COLO668 (cell line): Measurements from ENCODE around the gene ACVR1B.

Experiments used
- DNase-seq: peaks from one replicate; lab custom pipeline; 2025; ENCODE audit not compliant: unreplicated experiment; lab: John Stamatoyannopoulos, UW

Gene ACVR1B

DNA sequence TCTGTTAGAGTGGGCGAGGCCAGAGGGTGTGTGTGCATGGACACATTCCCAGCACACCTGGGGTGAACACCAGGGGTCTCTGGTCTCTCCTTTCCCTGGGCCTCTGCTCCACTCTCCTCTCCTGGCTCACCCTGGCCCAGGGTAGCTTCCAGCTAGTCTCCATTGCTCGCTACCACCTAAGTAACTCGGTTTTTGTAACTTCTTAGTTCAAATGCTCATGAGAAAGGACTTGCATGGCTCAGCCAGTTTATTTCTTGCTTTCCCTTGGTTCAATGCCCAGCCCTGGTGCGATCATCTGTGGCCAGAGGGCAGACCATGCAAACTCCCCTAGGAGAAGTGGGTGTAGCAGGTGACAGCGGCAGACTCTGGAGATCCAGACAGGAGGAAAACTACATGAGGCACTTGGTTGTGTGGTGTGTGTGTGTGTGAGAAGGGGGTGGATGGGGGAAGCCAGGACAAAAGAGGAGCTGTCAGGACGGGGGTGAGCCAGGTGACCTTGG is 8.9 kb upstream of the ACVR1B start:
- DNase-seq, result no peak

DNA sequence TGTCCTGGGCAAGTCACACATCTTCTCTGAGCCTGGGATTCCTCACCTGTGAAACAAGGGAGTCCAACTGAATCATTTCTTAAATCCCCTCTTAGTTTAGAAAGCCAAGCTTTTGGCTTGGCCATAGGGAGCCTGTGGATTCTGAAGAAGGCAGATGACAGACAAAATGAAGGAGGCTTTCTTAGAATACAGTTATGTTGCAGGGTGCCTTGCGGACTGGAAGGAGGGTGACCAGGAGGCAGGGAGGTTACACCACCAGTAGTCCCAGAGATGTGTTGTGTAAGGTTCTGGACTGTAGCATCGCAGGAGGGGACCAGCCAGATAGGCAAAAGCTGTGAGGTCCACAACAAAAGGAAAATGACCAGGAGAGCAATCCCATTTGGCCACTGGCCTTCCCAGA is 8.2 kb upstream of the ACVR1B start:
- no peak for DNase-seq

DNA sequence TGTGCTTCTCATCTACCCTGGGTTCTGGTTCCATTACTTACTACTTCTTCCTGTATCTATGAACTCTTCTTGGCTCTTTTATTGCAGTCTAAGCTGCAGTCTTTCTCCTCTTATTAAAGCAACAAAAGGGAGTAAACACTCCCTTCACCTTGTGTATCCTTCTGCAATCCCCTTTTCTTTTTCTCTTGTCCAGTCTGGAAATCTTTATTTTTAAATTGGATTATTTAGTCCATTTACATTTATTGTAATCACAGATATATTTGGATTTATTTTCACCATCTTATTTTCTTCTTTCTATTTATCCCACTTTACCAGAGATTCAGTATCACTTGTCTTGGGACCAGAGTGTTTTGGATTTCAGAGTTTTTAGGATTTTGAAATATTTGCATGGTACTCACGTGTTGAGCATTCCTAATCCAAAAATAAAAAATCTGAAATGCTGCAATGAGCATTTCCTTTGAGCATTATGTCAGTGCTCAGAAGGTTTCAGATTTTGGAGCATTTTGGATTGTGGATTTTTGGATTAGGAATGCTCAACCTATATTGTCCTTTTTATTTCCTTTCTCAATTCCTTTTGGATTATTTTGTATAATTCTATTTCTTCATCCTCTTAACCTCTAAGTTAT is 6.8 kb upstream of the ACVR1B start:
- no peak for DNase-seq

DNA sequence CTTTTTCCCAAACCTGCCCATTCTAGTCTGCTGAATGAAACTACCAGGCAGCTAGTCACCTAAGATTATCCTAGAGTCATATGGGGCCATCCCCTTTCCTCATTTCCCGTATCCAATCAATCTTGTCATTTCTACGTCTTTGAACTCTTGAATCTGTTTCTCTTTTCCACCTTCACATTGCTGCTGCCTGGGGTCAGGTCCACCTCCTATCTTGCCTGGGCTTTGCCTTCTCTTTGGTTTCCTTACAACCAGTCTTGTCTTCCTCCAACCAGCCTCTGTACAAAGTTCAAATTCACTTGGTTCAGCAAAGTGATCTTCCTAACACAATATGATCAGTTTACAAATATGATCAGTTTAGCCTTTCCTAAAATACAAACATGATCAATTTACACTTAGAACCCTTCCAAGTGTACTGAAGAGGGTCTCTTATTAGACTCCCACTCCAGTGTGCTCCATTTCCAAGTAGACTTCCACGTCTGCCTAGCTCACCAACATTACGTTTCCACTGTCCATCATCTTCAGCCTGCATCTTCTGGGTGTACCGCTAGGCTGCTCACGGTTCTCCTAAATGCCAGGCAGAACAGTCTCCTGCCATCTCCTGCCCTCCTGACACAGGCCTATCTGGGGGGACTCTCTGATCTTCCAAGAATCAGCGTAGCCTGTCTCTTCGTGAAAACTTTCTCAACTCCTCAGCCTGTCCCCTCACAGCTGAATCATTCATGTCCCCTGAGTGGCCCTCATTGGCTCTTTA is 4.1 kb upstream of the ACVR1B start:
- no peak for DNase-seq

DNA sequence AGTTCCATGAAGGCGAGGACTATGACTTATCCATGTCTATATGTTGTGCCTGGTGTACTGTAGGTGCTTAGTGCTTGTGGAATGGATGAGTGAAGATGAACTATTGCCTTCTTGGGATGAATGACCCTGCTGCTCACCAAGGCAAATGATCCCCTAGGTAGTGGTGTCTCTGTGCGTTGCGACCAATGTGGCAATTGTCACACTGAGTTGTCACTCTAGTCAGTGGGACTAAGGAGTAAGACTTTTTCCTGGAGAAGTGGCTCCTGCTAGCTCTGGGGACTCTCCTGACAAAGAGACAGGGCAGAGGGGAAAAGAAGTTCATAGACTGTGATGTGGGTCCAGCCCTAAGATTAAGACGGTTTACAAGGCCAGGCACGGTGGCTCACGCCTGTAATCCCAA is 3.4 kb upstream of the ACVR1B start:
- no peak for DNase-seq

DNA sequence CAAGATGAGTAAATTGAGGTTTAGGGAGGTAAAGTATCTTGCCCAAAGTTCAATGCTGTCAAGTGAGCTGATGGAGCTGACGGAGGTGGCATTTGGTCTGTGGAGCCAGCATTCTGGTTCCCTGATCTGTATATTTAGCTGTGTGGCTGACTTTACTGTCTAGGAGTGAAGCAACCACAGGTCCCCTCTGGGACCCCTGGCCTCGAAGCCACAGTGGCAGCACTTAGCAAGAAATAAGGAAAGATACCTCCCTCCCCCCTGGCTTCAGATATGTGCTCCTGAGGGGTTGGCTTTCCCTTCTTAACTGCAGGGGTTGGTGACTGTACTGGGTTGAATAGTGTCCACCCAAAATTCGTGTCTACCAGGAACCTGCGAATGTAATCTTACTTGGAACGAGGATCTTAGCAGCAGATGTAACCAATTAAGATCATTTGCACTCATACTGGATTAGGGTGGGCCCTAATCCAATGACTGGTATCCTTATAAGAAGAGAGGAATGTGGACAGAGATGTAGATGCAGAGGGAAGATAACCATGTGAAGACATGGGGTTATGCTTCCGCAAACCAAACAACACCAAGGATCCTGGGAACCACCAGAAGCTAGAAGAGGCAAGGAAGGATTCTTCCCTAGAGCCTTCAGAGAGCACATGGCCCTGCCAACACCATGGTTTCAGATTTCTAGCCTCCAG is 2.0 kb upstream of the ACVR1B start:
- DNase-seq, result no peak

DNA sequence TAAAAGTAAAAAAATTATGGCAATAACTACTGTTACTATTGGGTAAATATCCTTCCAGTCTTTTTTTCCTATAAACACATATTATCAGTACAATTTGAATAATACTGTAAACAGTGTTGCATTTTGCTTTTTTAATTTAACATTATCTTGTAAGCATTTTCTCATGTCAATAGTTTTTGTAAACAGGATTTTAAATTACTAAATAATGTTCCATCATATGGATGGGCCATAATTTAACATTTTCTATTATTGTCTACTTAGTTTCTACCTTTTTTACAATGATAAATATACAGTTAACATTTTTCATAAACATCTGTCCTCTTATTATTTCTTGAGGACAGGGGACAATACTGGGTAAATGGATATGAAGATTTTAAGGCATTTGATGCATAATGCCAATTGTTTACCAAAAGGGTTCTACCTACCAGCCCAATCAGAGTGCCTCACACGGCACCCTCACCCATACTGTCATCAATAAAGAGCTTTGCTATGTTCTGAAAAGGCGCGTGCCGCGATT is 759 bp upstream of the ACVR1B start:
- DNase-seq, result no peak

DNA sequence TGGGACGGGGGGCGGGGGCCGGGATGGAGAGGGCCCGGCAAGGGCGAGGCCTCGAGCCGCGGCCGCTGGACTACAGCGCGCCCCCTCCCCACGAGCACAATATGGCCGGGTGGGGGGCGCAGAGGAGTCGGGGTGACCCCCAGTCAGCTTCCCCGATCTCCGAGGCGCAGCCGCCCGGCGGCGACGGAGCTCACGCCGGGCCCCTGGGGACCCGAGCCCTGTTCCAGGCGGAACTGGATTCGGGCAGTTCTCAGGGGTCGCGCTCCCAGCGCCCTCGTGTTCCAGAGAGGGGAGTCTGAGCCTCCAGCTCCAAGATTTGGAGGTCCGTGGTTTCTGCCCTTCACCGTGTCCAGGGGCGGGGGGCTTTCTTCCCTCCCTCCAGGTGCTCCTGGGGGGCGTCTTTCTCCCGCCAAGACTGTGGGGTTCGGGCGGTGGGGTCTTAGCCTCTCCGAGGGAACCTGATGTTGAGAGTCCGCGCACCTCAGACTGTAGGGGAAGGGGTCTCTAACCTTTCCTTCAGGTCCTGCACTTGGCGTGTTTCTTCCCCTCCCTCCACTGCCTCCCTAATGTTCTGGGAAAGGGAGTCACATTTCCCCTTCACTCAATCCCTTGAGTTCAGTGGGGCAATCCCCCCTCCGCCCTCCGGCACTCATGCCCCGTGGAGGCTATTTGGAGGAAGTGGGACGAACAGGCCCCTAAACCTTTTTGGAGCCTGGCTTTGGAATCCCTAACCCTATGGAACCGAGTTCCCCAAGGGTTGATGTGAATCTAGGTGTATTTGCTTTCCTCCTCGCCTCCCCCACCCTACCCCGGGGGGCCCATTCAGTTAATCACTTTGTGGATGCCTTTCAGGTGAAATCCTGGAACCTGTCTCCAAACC is 584 bp downstream of the ACVR1B start:
- DNase-seq, result peak; percentile 37

DNA sequence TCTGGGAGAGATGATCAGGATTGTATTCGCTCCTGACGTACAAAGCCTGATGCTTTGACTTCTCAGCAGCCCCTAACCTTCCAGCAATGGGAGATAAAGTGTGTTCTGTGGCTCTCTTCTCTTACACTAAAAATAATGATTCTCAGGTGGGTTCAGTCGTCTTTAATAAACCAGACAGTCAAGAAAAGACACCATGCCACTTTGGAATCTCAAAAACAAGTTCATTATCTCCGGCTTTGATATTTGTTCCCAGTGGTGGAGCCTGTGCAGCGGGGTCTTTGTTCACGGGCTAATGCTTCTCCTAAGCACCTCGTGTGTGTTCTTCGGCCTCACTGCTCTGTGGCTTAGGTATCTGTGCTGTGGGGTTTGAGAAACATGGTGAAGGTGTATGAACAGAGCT is 1.6 kb downstream of the ACVR1B start:
- DNase-seq, result peak; percentile 2

DNA sequence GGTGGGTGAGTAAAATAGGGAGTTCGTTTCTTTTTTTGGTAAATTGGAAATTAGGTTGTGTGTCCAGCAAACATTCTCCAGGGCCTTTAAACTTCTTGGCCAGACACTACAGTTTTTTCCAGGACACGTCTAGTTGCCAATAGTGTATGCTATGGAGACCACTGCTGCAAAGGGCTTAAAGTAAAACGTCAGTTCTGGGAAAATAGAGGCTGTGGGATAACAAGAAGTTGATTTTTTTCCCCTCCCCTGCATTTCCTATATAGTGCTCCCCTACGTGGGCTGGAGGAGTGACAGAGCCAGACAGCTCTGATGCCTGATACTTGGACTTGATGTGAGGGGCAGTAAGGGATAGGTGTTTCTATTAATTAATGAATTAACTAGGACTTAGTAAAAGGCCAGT is 2.4 kb downstream of the ACVR1B start:
- DNase-seq, result no peak

DNA sequence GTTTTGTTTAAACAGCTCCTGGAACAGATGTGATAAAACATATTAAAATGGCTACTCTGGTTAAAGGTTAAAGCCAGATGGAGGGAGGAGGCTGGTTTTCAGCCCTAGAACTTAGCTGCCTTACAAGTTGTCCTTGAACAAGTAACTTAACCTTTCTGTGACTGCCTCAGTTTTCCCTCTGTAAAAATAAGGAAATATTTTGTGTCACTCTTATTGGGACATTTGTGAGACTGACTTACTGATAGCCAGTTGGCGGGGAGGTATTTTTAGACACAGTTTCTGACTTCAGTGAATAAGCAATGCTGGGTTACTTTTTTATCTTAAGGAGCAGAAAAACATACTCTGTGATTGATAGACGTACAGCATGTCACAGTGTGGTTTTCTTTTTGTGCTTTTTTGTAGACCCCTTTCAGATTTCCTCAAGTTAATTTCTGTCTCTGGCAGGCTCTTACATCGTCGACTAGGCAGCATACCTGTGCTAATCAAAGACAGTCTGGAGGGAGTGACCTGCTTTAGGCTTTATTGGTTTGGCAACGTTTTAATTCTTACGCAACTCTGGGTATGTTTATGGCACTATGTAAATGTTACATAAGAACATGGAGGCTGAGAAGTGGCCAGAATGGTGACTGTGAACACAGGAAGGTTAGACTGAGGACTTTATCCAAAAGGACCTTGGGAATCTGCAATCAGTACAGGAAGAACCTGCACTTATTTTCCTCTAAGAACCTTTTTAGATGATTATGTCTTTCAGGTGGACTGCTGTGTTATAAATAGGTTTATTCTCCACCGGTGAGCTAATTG is 3.3 kb downstream of the ACVR1B start:
- DNase-seq, result no peak

DNA sequence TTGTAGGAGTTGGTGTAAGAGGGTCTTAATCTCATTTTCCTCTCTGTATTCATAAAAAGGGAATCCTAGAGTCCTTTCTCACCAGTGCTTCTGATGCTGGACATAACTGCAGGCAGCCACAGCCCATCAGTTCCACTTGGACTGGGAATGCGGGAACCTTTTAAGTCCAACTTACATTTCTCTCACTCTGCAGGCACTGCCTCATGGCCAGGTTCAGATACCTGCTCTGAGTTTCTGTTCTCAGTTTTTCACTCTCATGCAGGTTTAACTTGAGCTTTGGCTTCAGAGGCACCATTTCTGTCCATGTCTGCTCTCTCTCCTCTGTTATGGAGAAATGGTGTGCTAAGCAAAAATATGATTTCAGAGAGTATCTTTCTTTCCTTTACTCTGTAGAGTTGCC is 4.2 kb downstream of the ACVR1B start:
- DNase-seq, result no peak

DNA sequence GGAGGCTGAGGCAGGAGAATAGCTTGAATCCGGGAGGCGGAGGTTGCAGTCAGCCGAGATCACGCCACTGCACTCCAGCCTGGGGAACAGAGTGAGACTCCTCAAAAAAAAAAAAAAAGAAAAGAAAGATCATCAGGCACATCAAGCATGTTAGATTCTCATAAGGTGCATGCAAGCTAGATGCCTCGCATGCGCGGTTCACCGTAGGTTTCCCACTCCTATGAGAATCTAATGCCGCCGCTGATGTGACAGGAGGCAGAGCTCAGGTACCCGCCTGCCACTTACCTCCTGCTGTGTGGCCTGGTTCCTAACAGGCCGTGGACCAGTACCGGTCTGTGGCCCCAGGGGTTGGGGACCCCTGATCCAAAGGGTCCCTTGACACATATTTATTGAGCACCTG is 7.0 kb downstream of the ACVR1B start:
- no peak for DNase-seq

DNA sequence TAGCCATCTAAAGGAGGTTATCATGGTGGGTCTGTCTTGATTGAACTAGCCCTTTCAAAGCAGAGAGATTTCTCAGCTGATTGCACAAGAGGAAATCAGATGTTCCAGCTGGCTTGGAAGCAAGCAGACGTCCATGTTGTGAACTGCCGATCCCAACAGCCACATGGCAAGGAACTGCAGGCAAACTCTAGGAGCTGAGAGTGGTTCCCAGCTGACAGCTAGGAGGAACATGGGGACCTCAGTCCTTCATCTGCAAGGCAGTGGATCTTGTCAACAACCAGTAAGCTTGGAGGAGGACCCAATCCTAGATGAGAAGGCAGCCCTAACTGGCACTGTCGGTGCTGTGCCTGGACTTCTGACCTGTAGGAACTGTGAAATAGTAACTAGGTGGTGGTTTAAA is 7.7 kb downstream of the ACVR1B start:
- no peak for DNase-seq

DNA sequence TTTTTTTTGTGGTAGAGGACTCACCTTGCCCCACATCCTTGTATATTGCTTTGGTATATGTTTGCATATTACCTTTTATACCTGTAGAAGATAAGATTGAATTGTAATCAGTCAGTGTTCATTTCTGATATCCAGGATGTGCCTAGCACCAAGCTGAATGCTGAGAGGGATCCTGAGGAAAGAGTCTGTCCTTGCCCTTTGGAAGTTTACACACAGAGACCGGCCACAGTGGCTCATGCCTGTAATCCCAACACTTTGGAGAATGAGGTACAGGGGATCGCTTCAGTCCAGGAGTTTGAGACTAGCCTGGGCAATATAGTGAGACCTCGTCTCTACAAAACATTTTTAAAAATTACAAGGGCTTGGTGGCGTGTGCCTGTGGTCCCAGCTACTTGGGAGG is 8.4 kb downstream of the ACVR1B start:
- no peak for DNase-seq

DNA sequence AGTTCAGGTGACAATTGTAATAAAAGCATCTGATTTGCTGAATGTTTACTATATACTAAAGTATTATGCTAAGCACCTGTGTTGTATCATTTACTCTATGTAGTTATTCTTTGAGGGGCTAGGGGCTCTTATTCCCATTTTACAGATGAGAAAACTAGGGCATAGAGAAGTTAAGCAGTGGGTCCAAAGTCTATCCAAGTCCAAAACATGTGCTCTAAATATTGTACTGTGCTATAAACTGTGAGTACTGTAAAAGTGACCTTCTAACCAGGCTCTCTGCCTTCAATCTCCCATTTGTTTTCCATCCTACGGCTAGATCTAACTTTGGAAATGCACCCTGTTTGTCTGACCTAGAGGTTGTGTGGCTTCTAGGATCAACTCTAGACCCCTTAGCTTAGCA is 9.0 kb downstream of the ACVR1B start:
- DNase-seq, result no peak

DNA sequence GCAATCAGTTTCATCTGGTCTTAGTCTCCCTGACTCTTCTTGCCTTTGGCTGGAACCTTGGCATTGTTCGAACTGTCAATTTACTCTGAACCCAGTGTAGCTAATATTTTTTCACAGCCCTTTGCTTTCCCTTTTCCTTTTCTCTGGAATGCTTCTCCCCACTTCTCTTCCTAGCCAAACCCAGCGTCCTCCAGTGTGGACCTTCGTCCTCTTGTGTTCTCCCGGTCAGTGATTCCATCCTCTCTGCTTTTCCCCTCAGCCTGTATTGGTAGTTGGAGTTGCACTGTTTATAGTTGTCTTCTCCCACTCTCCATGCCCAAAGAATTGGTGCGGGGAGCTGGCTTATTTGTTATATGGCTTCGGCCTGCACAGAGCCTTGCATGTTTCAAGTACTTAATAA is 9.4 kb downstream of the ACVR1B start:
- DNase-seq, result no peak

DNA sequence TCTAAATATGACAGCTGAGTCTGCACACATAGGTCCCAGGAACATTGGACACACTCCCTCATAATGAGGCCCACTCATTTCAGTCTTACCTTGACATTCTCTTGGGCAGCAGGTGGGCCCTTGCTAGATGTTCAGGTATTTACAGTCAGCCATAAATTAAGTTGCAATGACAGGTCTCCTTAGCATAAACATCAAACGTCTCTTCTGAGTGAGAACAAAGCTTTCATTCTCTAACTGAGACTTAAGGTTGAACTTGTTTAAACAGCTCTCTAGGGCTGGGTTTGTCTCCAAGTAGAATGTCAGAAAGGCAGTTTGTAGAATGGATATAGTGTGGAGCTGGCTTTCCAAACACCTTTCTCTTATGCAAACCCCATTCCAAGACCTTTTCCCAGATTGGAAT is 10.3 kb downstream of the ACVR1B start:
- no peak for DNase-seq

DNA sequence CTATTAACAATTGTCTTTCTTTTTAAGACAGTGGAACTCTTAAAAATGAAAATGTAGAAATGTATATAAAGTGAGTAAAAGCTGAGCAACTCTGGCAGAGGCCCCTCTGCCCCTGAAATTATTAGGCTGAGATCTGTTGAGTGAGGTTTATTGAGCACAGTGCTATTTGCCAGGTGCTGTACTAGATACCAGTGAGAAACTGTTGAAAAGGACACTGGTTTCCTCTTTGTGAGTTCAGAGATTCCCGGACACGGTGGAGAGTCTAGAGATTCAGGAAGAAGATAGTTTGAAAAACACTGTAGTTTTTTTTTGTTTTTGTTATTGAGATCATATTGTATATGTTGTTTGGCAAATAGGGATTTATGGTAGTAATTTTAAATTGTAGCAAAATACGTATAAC is 11.2 kb downstream of the ACVR1B start:
- no peak for DNase-seq

DNA sequence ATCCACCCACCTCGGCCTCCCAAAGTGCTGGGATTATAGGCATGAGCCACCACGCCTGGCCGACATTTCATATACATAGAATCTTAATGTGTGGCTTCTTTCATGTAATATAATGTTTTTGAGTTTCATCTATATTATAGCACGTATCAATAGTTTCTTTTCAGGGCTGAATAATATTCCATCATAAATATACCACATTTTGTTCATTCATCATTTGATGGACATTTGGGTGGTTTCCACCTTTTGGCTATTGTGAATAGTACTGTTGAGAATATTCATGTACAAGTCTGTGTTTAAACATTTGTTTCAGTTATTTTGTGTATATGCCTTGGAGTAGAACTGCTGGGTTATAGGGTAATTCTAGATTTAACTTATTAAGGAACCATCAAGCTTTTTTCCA is 12.0 kb downstream of the ACVR1B start:
- no peak for DNase-seq
